KBM-7 (cell line): ENCODE measurements around the gene MIB2.
"Not testable (repeated sequence)": the region's sequence is repeated elsewhere in the genome, so short reads cannot be mapped to it uniquely, and the experiment has no call there.

Experiments
- DNase-seq: peaks from one replicate; pipeline ENCODE4 v3.0.0-alpha.2; 2015
- in situ Hi-C: fragments of 300-500 bp; cut with MboI; formaldehyde crosslinking; loops from 2 replicates; pipeline ENCODE4 v1.14.3; 2020; ENCODE audit warnings: low sequenced_read_pairs, low pct_unique_long_range_greater_than_20kb, mixed read lengths

MIB2 gene

GRCh38 chr1:1624443-1625403 lies 9.4 kb downstream of the MIB2 start:
- DNase-seq, result no peak
- in situ Hi-C loops, result no loop called here

DNA sequence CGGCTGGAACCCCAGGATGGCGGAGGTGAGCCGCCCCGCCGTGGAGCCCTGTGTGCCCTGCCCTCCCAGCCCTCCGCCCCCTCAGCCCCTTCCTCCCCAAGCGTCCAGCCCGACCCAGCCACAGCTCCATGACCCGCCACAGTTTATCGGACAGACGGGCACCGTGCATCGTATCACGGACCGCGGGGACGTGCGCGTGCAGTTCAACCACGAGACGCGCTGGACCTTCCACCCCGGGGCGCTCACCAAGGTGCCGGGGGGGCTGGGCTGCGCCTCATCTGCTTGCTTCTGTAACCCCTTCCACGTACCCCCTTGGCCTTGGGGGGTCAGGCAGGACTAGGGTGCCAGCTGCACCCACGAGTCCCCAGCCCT lies 10.1 kb downstream of the MIB2 start:
- in situ Hi-C loops, result no loop called here
- DNase-seq, result no peak

DNA sequence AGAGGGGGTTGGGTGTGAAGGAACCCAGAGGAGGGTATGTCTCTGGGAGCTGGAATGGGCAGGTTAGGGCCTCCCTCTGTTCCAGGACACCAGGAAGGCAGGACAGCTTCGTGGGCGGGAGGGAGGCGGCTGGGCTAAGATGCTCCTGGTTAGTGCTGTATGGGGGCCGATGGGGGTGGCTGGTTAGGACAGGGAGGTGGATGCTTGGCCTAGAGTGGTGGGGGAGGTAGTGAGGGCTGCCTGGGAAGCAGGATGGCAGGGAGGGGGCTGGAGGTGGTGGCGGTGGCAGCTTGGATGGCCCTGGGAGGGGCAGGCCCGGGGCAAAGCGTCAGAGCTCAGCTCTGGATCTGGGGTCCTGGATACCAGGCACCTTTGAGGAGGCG lies 10.5 kb downstream of the MIB2 start:
- in situ Hi-C loops, result no loop called here

GRCh38 chr1:1626207-1627141 lies 11.2 kb downstream of the MIB2 start:
- DNase-seq, result no peak
- in situ Hi-C loops, result no loop called here

More for the DNA sequence above, 10.5 kb downstream of the MIB2 start:
- no peak for DNase-seq

- DNase-seq, result no peak
- in situ Hi-C loops, result no loop called here
These were observed 12.0 kb downstream of the MIB2 start for GRCh38 chr1:1627261-1627828.

- no peak for DNase-seq
- in situ Hi-C loops, result no loop called here
These were observed 12.8 kb downstream of the MIB2 start for GRCh38 chr1:1627829-1628753.

GRCh38 chr1:1628754-1629429 lies 13.6 kb downstream of the MIB2 start:
- DNase-seq, result no peak
- in situ Hi-C loops, result no loop called here

DNA sequence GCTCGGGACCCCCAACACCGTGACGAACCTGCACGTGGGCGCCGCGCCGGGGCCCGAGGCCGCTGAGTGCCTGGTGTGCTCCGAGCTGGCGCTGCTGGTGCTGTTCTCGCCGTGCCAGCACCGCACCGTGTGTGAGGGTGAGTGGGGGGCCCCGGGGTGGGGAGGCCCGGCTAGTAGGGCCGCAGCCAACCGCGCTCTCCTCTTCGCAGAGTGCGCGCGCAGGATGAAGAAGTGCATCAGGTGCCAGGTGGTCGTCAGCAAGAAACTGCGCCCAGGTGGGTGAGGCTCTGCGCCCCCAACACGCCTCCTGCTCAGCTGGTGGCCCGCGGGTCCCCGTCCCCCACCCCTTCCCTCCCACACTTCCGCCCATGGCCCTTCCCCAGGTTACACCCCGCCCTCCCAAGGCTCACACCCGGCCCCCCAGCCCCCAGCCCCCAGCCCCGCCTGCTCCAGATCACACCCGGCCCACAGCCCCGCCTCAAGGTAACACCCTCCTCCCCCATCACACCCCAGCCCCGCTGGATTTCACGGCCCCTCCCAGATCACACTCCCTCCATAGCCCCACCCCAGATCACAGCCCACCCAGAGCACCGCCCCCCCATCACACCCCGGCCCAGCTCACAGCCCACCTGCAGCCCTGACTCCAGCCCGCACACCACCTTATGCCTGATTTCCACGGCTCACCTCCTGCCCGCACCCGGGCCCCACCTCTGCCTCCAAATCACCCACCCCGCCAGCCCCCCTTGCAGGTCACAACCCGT lies 14.3 kb downstream of the MIB2 start:
- DNase-seq, result no peak
- in situ Hi-C loops, result no loop called here

GRCh38 chr1:1630191-1630964 lies 15.1 kb downstream of the MIB2 start:
- no peak for DNase-seq
- in situ Hi-C loops, result no loop called here

DNA sequence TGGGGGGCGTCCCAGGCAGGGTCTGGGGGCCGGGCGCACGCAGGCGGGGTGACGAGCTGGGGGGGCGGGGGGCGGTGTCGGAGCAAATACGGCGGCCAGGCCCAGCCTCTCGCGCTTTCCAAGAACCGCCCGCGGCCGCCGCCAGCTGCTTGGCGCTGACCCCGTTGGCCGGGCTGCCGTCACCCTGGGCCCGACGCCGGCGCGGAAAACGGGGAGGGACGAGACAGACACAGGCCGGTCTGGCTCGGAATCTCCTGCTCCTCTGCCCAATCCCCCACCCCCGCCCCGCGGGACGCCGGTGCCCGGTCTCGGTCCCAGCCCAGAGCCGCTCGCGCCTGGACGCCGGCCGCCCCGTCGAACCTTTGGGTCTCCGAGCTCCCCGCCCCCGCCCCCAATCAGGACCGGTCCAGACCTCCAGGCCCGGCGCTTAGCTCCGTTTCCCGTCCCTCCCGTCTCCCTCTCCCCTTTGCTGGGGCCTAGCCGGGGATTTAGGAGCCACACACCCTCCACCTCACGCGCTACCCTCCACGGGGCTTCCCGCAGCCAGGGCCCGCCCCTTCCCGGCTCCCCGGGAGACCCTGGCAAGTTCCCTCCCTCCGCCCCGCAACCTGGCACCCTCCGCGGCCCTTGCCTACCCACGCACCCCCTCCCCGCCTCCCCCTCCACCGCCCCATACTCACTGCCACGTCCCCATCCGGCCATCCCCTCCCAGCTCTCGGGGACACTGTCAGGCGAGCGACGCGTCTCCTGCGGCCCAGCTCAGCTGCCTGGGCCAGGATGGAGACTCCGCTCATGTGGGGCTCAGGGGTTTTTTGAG lies 15.9 kb downstream of the MIB2 start:
- DNase-seq, result no peak
- in situ Hi-C loops, result no loop called here

DNA sequence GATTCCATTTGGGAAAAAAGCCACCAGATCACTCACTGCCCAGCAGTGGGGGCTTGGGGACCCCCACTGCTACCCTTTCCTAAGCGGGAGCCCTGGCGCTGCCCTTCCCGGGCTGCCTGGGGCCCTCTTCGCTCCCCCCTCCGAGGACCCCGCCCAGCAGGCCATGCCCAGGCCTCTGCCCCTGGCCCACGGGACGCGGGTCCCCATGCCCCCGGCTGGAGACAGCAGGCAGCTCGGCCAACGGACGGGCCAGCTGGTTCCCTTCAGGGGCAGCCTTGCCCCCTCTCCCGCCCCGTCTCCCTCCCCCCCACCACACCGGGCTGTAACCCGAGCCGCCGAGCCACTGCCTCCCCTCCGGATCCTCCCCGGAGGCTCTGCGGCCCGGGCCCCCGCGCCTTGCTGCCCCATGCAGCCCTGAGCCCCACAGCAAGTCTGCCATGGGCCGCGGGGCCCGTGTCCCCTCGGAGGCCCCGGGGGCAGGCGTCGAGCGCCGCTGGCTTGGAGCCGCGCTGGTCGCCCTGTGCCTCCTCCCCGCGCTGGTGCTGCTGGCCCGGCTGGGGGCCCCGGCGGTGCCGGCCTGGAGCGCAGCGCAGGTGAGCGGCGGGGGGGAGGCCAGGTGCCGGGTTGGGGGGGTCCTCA lies 16.6 kb downstream of the MIB2 start, which contains the start of gene MMP23B:
Gene MMP23B, plus strand, starts transcription at position 392 of the 639 bp plus-strand sequence. Its CDS starts 46 bp downstream, at position 438.
- in situ Hi-C loops, result no loop called here
- no peak for DNase-seq

DNA sequence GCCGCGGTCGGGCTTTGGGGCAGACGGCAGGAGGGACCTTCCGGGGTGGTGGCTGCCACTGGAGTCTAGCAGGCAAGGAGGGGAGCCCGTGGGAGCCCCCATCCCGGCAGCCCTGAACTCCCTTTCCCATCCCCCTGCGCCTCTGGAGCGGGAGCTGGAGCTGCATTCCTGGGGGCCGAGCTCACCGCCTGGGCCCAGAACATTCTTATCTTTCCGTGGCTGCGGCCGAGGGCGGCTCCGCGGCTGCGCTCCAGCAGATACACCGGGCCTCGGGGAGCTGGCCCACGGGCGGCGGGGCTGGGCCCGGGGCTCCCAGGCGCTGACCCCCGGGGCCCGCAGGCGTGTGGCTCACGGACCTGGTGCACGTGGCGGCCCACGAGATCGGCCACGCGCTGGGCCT lies 18.1 kb downstream of the MIB2 start:
- DNase-seq, result not testable (repeated sequence)

GRCh38 chr1:1634613-1635012 lies 19.3 kb downstream of the MIB2 start:
- in situ Hi-C loops, DNase-seq: not testable (repeated sequence)

More for the DNA sequence above, 18.1 kb downstream of the MIB2 start:
- in situ Hi-C loops, result not testable (repeated sequence)

- in situ Hi-C loops, DNase-seq: not testable (repeated sequence)
These were observed 21.6 kb downstream of the MIB2 start for GRCh38 chr1:1636621-1637478.
